HEK293T (cell line): ENCODE measurements around the gene PAQR5.
A peak's percentile ranks its signal among the peaks of the same experiment; 100 is the strongest.

Source experiments
- CTCF ChIA-PET: fragments of 350-600 bp; formaldehyde crosslinking; extraction: SDS; loops from one replicate; lab custom pipeline; 2021; ENCODE audit warnings: antibody characterized with exemption, inconsistent platforms; lab: Yijun Ruan, JAX
- POLR2A ChIA-PET: fragments of 350-600 bp; formaldehyde crosslinking; extraction: SDS; loops from one replicate; lab custom pipeline; 2020; ENCODE audit warnings: antibody characterized with exemption, inconsistent platforms; lab: Yijun Ruan, JAX
- DNase-seq: peaks from one replicate; pipeline ENCODE4 v3.0.0; 2012; ENCODE audit warnings: mixed read lengths; ENCODE audit errors: extremely low spot score
- ARNT ChIP-seq: fragments of 450-650 bp; IDR thresholded peaks from 2 replicates; pipeline ENCODE4 v1.6.1; 2017; ENCODE audit warnings: mild to moderate bottlenecking
- BHLHE40 ChIP-seq: fragments of 450-650 bp; IDR thresholded peaks from 2 replicates; pipeline ENCODE4 v1.6.1; 2016; ENCODE audit warnings: mild to moderate bottlenecking, moderate library complexity, borderline replicate concordance
- CTBP1 ChIP-seq: fragments of 450-650 bp; IDR thresholded peaks from 2 replicates; pipeline ENCODE4 v1.6.1; 2016; ENCODE audit warnings: borderline replicate concordance
- ELF4 ChIP-seq: fragments of 450-650 bp; IDR thresholded peaks from 2 replicates; pipeline ENCODE4 v1.6.1; 2017; ENCODE audit warnings: antibody characterized with exemption
- FOXA1 ChIP-seq: fragments of 450-650 bp; IDR thresholded peaks from 2 replicates; pipeline ENCODE4 v1.6.1; 2016; ENCODE audit warnings: mild to moderate bottlenecking
- FOXK2 ChIP-seq: fragments of 450-650 bp; IDR thresholded peaks from 2 replicates; pipeline ENCODE4 v1.6.1; 2016; ENCODE audit warnings: mild to moderate bottlenecking
- FOXM1 ChIP-seq: fragments of 450-650 bp; IDR thresholded peaks from 2 replicates; pipeline ENCODE4 v1.6.1; 2017; ENCODE audit warnings: mild to moderate bottlenecking, borderline replicate concordance
- HDGF ChIP-seq: fragments of 450-650 bp; IDR thresholded peaks from 2 replicates; pipeline ENCODE4 v1.6.1; 2017; ENCODE audit warnings: antibody characterized with exemption, borderline replicate concordance
- L3MBTL2 ChIP-seq: fragments of 450-650 bp; conservative IDR thresholded peaks from 2 replicates; pipeline ENCODE4 v1.6.1; 2016; ENCODE audit warnings: mild to moderate bottlenecking
- LEF1 ChIP-seq: fragments of 450-650 bp; IDR thresholded peaks from 2 replicates; pipeline ENCODE4 v1.6.1; 2017; ENCODE audit warnings: mild to moderate bottlenecking, borderline replicate concordance
- NFRKB ChIP-seq: fragments of 450-650 bp; IDR thresholded peaks from 2 replicates; pipeline ENCODE4 v1.6.1; 2016; ENCODE audit warnings: mild to moderate bottlenecking, moderate library complexity
- SP1 ChIP-seq: fragments of 450-650 bp; IDR thresholded peaks from 2 replicates; pipeline ENCODE4 v1.6.1; 2017
- SUZ12 ChIP-seq: fragments of 450-650 bp; IDR thresholded peaks from 2 replicates; pipeline ENCODE4 v1.6.1; 2016; ENCODE audit warnings: mild to moderate bottlenecking
- TARDBP ChIP-seq: fragments of 450-650 bp; IDR thresholded peaks from 2 replicates; pipeline ENCODE4 v1.6.1; 2016
- ZNF384 ChIP-seq: fragments of 450-650 bp; IDR thresholded peaks from 2 replicates; pipeline ENCODE4 v1.6.1; 2016
- TF ChIP-seq, protein P1 (sequence below): fragments of 450-650 bp; IDR thresholded peaks from 2 replicates; pipeline ENCODE4 v1.6.1; 2016

Gene PAQR5

DNA sequence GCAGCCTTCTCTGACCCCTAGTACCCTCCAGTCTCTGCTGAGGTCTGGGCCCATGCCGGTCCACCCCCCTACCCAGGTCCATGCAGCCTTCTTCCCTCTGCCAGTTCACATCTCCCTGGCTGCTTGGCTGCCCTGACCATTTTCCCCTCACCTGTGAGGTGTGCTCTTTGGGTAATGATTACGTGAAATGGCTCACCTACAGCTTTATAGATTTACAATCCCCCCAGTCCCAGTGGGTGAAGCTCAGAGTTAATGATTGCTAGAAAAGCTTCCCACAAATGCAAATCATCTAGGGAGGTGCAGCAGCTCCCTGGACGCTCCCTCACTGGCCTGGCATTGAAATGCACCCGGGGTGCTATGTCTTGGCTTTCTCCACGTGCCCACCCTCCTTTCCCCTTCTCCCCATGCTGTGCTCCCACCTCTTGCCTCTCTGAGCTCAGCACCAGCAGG, 18.7 kb downstream of the PAQR5 start:
- ChIA-PET CTCF (no interaction called here), POLR2A (no interaction called here)
- no peak for DNase-seq
- TF ChIP-seq ARNT (no peak), NFRKB (no peak), L3MBTL2 (no peak), SUZ12 (no peak), ELF4 (no peak), FOXM1 (no peak), SP1 (no peak), BHLHE40 (no peak), CTBP1 (no peak), FOXK2 (no peak), TARDBP (no peak), ZNF384 (no peak), LEF1 (no peak), FOXA1 (no peak), HDGF (no peak)
- TF ChIP-seq, protein P1, sequence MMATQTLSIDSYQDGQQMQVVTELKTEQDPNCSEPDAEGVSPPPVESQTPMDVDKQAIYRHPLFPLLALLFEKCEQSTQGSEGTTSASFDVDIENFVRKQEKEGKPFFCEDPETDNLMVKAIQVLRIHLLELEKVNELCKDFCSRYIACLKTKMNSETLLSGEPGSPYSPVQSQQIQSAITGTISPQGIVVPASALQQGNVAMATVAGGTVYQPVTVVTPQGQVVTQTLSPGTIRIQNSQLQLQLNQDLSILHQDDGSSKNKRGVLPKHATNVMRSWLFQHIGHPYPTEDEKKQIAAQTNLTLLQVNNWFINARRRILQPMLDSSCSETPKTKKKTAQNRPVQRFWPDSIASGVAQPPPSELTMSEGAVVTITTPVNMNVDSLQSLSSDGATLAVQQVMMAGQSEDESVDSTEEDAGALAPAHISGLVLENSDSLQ = no peak

DNA sequence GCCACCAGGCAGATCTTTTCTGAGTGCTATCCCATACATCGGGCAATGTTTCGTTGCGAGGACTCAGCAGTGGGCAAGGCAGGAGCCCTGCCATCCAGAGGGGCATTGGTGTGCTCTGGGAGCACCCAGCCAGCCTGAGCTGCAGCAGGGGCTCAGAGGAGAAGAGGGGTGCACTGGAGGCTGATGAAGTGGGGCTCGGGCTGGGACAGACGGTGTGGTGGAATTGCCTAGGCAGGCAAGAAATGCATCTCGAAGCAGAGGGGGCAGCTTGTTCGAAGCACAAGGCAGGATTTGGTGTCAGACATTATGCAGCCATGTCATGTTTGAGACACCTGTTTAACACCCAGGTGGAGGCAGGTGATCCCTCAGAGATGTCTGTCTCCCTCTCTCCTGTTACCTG, 19.3 kb downstream of the PAQR5 start:
- CTCF ChIA-PET = no interaction called here
- POLR2A ChIA-PET = no interaction called here
- no peak for DNase-seq
- TF ChIP-seq FOXM1 (no peak), L3MBTL2 (no peak)

DNA sequence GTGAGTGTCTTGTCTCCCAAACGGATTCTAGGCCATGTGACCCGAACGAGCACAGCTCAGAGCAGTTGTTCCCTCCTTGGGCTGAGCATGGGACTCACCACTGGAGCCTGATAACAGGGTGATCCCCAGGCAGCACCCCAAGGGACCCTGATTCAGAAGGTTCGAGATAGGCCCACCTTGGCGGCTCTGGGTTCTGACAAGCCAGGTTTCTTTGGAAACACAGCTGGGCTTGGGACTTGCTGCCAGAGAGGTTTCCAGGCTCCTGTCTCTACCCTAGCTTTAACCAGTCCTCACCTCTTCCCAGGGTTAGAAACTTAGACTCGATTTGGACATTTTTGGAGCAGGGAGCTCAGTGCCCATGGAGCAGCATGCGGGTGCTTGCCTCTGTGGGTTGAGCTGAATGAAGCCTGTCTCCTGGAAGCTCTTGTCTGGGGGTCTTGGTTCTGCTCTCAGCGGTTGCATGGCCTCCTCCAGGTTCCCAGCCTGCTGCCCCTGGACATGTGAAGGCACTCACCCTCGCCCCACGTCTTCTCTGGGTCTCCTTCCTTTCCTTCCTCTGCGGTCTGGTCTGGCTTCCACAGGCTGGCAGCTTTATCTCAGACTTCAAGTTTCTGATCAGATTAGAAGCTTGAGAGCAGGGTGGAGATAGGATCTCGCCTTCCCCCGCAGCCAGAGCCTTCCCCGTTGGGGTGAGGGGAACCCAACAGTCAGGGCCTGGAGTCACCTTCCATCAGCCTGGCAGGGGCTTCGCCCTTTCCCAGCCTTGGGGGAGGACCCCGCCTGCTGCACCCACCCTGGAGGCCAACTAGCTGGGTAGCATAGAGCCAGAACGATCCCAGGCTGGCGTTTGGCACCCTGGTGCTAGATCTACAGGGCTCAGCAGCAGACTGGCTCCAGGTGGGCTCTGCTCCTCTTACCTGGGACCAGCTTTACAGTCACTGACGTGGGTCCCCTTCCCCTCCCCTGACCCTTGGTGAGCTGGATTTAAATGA, 21.0 kb downstream of the PAQR5 start:
- POLR2A ChIA-PET = interaction anchor here (0.9 to 1.1 kb wide), 2 partner anchors 133 to 159 kb away, joined by 3 to 4 read pairs; partner anchors contain the start of genes GLCE and RPLP1

DNA sequence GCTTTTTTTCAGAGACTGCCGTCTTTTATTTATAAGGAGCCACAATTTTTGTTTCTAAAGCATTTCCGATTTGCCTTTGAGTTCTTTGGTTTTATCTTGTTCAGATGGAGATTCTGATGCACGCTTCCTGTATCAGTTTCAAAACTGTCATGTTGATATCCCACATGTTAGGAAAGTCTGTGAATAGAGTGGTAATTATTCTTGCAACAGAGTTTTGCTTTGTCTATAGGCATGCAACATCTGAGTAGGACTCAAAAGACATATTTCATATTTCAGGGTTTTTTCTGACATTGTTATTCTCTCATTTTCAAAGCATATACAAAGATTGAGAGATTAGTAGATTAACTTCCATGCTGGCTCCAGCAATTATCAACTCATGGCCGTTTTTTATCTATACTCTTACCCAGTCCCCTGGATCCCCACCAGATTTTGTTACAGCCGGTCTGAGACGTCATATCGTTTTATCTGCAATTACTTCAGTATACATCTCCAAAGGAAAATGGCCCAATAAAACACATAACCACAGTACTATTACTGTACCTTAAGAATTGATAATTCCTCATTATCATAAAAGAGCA, 22.4 kb downstream of the PAQR5 start:
- ChIA-PET POLR2A (no interaction called here), CTCF (no interaction called here)
- DNase-seq = peak; percentile 13
- no peak for TF ChIP-seq ARNT
- no peak for TF ChIP-seq SP1
- no peak for TF ChIP-seq TARDBP
- TF ChIP-seq LEF1 = no peak
- TF ChIP-seq FOXK2 = no peak
- no peak for TF ChIP-seq SUZ12
- no peak for TF ChIP-seq ZNF384
- no peak for TF ChIP-seq L3MBTL2

More for the DNA sequence above, 21.0 kb downstream of the PAQR5 start:
- no peak for DNase-seq
- TF ChIP-seq, protein P1 = no peak
- TF ChIP-seq SP1 (no peak), ARNT (no peak), CTBP1 (no peak), FOXA1 (no peak), TARDBP (no peak), HDGF (no peak), ELF4 (no peak), ZNF384 (no peak), L3MBTL2 (no peak), FOXM1 (no peak), NFRKB (no peak)
- CTCF ChIA-PET = interaction anchor here (0.5 to 1.1 kb wide), 2 partner anchors 16 to 668 kb away, joined by 3 read pairs; no protein-coding TSS in a partner anchor

DNA sequence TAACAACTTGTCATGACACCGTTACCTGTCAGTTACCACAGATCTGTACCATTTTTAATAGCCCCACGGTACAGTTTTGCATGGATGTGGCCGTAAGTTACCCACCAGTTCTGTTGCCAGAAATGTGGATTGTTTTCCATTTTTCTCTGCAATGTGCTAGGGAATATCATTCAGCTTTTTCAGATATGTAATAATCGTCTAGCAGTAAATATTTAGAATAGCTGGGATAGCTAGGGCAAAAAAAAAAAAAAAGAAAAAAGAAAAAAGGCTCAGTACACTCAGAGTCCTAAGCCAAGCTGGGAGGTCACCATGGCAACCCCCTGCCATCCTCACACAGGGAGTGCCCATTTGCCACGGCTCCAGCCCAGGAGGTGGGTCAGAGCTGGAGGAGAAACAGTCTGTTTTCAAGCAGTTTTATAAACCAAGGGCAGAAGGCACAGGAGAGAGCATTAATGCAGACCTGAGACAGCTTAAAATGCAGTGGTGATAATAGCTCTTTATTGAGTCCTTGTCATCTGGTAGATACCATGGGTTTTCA, 25.2 kb downstream of the PAQR5 start:
- TF ChIP-seq SP1 = no peak
- TF ChIP-seq CTBP1 = no peak
- ChIA-PET POLR2A (no interaction called here), CTCF (interaction anchor here (0.6 to 0.7 kb wide), 2 partner anchors 66 to 174 kb away, joined by 3 to 4 read pairs; no protein-coding TSS in a partner anchor)
- no peak for DNase-seq

DNA sequence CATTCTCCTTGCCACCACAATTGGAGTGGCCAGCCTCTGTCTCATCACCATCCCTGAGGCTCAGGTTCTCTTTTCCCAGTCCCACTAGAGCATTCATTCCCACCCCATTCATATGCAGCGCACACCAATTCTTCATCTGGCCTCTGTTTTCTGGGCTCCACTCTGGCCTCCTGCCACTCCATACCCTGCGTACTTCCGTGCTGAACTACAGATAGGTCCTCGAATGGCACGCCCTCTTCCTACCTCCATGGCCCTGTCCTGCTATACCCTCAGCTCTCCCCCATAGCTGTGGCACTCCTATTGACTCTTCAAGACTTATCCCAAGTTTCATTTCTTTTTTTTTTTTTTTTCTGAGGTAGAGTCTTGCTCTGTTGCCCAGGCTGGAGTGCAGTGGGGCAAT, 25.9 kb downstream of the PAQR5 start:
- ChIA-PET CTCF (no interaction called here), POLR2A (no interaction called here)
- TF ChIP-seq BHLHE40 (no peak), CTBP1 (no peak), ARNT (no peak), ZNF384 (no peak), SUZ12 (no peak), L3MBTL2 (no peak), LEF1 (no peak), HDGF (no peak), SP1 (no peak), ELF4 (no peak)
- no peak for DNase-seq
